IPS-18c (cell line): ENCODE measurements around the gene IL17B.

Source experiments
- H3K4me3 ChIP-seq: 2 replicates; pipeline ENCODE4 v1.7.0; 2013; ENCODE audit warnings: low read depth, mild to moderate bottlenecking, low read length, moderate library complexity; ENCODE audit not compliant: insufficient read depth
- H3K9me3 ChIP-seq: one replicate; pipeline ENCODE4 v1.6.1; 2013; ENCODE audit warnings: mild to moderate bottlenecking, low read length, moderate library complexity; ENCODE audit not compliant: control insufficient read depth, insufficient read depth

The IL17B gene

GRCh38 chr5:149387982-149388381 is 8.9 kb upstream of the IL17B start:
- Histone ChIP-seq H3K4me3 (no peak overlapping the region), H3K9me3 (peaks cover 2% of the 10 kb centered on the region)

GRCh38 chr5:149387081-149387631 is 8.1 kb upstream of the IL17B start:
- Histone ChIP-seq H3K4me3 (no peak overlapping the region), H3K9me3 (peaks cover 2% of the 10 kb centered on the region)

GRCh38 chr5:149386166-149386565 is 7.1 kb upstream of the IL17B start:
- Histone ChIP-seq H3K4me3 (no peak overlapping the region), H3K9me3 (peaks cover 2% of the 10 kb centered on the region)

- H3K4me3 ChIP-seq, result no peak overlapping the region
- peaks cover under 1% of the 10 kb centered on the region for H3K9me3 ChIP-seq
These were observed 4.3 kb upstream of the IL17B start for GRCh38 chr5:149383399-149383798.

- no peak overlapping the region for H3K4me3 ChIP-seq
- no peaks in the 10 kb centered on the region for H3K9me3 ChIP-seq
These were observed 3.6 kb upstream of the IL17B start for GRCh38 chr5:149382517-149383220.

GRCh38 chr5:149381986-149382338 is 2.9 kb upstream of the IL17B start:
- Histone ChIP-seq H3K4me3 (no peak overlapping the region), H3K9me3 (no peaks in the 10 kb centered on the region)

GRCh38 chr5:149381261-149381985 is 2.3 kb upstream of the IL17B start:
- H3K9me3 ChIP-seq, result no peaks in the 10 kb centered on the region
- H3K4me3 ChIP-seq, result no peak overlapping the region

- H3K4me3 ChIP-seq, result no peak overlapping the region
These were observed 1.5 kb upstream of the IL17B start for GRCh38 chr5:149380466-149381121.

GRCh38 chr5:149379818-149380374 is 804 bp upstream of the IL17B start:
- no peak overlapping the region for H3K4me3 ChIP-seq
- H3K9me3 ChIP-seq, result no peaks in the 10 kb centered on the region

More at GRCh38 chr5:149380466-149381121, 1.5 kb upstream of the IL17B start:
- H3K9me3 ChIP-seq, result no peaks in the 10 kb centered on the region

- H3K4me3 ChIP-seq, result no peak overlapping the region
- H3K9me3 ChIP-seq, result no peaks in the 10 kb centered on the region
These were observed 761 bp downstream of the IL17B start for GRCh38 chr5:149378241-149378820.

- H3K9me3 ChIP-seq, result no peaks in the 10 kb centered on the region
- H3K4me3 ChIP-seq, result no peak overlapping the region
These were observed 2.2 kb downstream of the IL17B start for GRCh38 chr5:149376711-149377447.

- Histone ChIP-seq H3K9me3 (no peaks in the 10 kb centered on the region), H3K4me3 (no peak overlapping the region; the same call in 1 of the 2 replicates)
These were observed 3.0 kb downstream of the IL17B start for GRCh38 chr5:149376104-149376503.

GRCh38 chr5:149375434-149375833 is 3.7 kb downstream of the IL17B start:
- Histone ChIP-seq H3K4me3 (no peak overlapping the region), H3K9me3 (no peaks in the 10 kb centered on the region)

- H3K9me3 ChIP-seq, result no peaks in the 10 kb centered on the region
- H3K4me3 ChIP-seq, result no peak overlapping the region
These were observed 4.3 kb downstream of the IL17B start for GRCh38 chr5:149374801-149375200.

GRCh38 chr5:149374303-149374702 is 4.8 kb downstream of the IL17B start:
- Histone ChIP-seq H3K4me3 (no peak overlapping the region), H3K9me3 (no peaks in the 10 kb centered on the region)

- H3K9me3 ChIP-seq, result no peaks in the 10 kb centered on the region
- H3K4me3 ChIP-seq, result no peak overlapping the region
These were observed 6.2 kb downstream of the IL17B start for GRCh38 chr5:149372932-149373331.
